ENCODE data around the gene OR5H1.

DNA sequence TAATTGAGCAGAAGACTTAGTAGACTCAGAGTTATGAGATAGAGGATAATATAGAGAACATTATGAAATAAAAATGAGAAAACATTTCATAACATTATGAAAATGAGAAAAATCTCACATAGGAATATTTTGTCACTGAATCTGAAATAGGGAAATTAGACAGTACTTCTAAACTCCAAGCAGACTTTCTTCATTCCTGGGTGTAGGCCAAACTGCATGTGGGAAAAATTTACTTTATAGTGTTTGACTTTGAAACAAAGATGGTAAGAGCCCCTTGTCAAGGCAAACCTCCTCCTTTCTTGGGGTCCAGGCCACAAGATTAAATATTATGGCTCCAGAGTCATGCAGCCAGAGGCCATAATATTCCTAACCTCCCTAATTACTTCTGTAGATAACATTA is 10.0 kb downstream of the OR5H1 start:
- TF ChIP-seq POLR2AphosphoS5 (IDR thresholded peaks at IDR 0.05; ENCODE audit: low read depth, low read length) (no peak), POLR2A (IDR thresholded peaks at IDR 0.05; ENCODE audit: low read depth, low read length) (no peak), TAF1 (IDR thresholded peaks at IDR 0.05; ENCODE audit: borderline replicate concordance, low read depth, low read length) (no peak)

All from GM12892 (cell line).